DND-41 (cell line): ENCODE data around the gene COQ2.
"Not testable (repeated sequence)": the region's sequence is repeated elsewhere in the genome, so short reads cannot be mapped to it uniquely, and the experiment has no call there.

Source experiments
- ATAC-seq: fragments of 200-7000 bp; cut with Tn5 transposase; 3 replicates; pipeline ENCODE4 v1.9.1; 2021; ENCODE audit warnings: low read depth; ENCODE audit not compliant: insufficient read depth
- DNase-seq: peaks from one replicate; pipeline ENCODE4 v3.0.0-alpha.2; 2020
- H2AFZ ChIP-seq: 2 replicates; pipeline ENCODE4 v1.6.0; 2012; ENCODE audit warnings: low read depth, low read length
- H3K27ac ChIP-seq: 2 replicates; pipeline ENCODE4 v1.5.1; 2012; ENCODE audit warnings: low read length, inconsistent platforms
- H3K27me3 ChIP-seq: fragments of 200-600 bp; sonication (generic); 2 replicates; pipeline ENCODE4 v1.6.0; 2012; ENCODE audit warnings: low read length, mild to moderate bottlenecking, inconsistent platforms; ENCODE audit not compliant: insufficient read depth, poor library complexity
- H3K36me3 ChIP-seq: 2 replicates; pipeline ENCODE4 v1.5.1; 2012; ENCODE audit warnings: low read length, inconsistent platforms; ENCODE audit not compliant: insufficient read depth
- H3K4me1 ChIP-seq: 2 replicates; pipeline ENCODE4 v1.5.1; 2012; ENCODE audit warnings: mild to moderate bottlenecking, low read length; ENCODE audit not compliant: insufficient read depth
- H3K4me2 ChIP-seq: 2 replicates; pipeline ENCODE4 v1.6.0; 2012; ENCODE audit warnings: mild to moderate bottlenecking, moderate library complexity, low read length, inconsistent platforms; ENCODE audit not compliant: insufficient read depth
- H3K4me3 ChIP-seq, 2 experiments: fragments of 200-600 bp in 1 of 2; shearing (Covaris generic) in 1 of 2; 2 replicates each; pipeline ENCODE4 v1.5.1; 2012 to 2016; ENCODE audit warnings: inconsistent platforms in 2 of 2, low read length in 2 of 2, mild to moderate bottlenecking in 2 of 2, low read depth in 1 of 2, moderate library complexity in 1 of 2
- H3K79me2 ChIP-seq: 2 replicates; pipeline ENCODE4 v1.6.0; 2012; ENCODE audit warnings: low read length, inconsistent platforms; ENCODE audit not compliant: insufficient read depth
- H3K9ac ChIP-seq: 2 replicates; pipeline ENCODE4 v1.6.0; 2012; ENCODE audit warnings: low read depth, mild to moderate bottlenecking, inconsistent platforms, low read length, moderate library complexity
- H3K9me3 ChIP-seq: 2 replicates; pipeline ENCODE4 v1.5.1; 2012; ENCODE audit warnings: low read length, moderate library complexity, mild to moderate bottlenecking, inconsistent platforms; ENCODE audit not compliant: insufficient read depth, severe bottlenecking
- H4K20me1 ChIP-seq: 2 replicates; pipeline ENCODE4 v1.6.0; 2012; ENCODE audit warnings: low read length; ENCODE audit not compliant: insufficient read depth
- EZH2 ChIP-seq: IDR thresholded peaks from 3 replicates; pipeline ENCODE4 v1.6.1; 2012; ENCODE audit warnings: borderline replicate concordance, low read depth, mild to moderate bottlenecking, moderate library complexity, low read length, inconsistent platforms; ENCODE audit not compliant: severe bottlenecking
- TF ChIP-seq, protein P1 (sequence below): IDR thresholded peaks from 2 replicates; pipeline ENCODE4 v1.5.1; 2012; ENCODE audit warnings: borderline replicate concordance, low read length, moderate library complexity, mild to moderate bottlenecking; ENCODE audit not compliant: poor library complexity, severe bottlenecking; ENCODE audit errors: extremely low read depth

Gene COQ2

DNA sequence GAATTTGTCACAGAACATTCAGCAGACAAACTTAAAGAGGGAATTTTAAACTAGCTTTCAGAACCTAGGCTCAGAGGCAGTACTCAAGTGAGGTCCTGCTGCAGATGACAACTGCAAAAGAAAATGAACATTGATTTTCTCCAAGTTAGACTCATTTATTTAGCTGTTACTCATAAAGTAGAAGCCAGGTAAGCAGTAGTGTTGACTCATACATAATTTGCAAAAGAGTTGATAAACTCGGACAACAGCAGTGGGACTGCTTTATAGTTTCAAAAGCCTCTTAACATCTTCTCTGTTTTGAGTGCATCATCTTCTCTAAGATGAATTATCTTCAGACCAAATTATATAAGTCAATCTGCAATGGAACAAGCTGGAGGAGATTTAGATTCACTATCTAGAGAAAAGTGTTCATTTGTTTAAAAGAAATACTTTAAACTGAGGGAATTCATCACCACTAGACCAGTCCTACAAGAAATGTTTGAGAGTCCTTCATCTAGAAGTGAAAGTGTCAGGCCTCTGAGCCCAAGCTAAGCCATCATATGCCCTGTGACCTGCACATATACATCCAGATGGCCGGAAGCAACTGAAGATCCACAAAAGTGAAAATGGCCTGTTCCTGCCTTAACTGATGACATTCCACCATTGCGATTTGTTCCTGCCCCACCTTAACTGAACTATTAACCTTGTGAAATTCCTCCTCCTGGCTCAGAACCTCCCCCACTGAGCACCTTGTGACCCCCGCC, 49.5 kb downstream of the COQ2 start:
- Histone ChIP-seq H3K27me3 (no peaks in the 10 kb centered on the region), H3K36me3 (no peaks in the 10 kb centered on the region), H3K9ac (no peak overlapping the region), H3K27ac (no peak overlapping the region), H3K4me1 (peaks cover 9% of the 10 kb centered on the region), H2AFZ (no peak overlapping the region), H3K4me3 (no peak overlapping the region), H3K79me2 (no peaks in the 10 kb centered on the region), H3K9me3 (no peaks in the 10 kb centered on the region), H3K4me2 (no peak overlapping the region), H4K20me1 (no peaks in the 10 kb centered on the region)
- TF ChIP-seq, protein P1, sequence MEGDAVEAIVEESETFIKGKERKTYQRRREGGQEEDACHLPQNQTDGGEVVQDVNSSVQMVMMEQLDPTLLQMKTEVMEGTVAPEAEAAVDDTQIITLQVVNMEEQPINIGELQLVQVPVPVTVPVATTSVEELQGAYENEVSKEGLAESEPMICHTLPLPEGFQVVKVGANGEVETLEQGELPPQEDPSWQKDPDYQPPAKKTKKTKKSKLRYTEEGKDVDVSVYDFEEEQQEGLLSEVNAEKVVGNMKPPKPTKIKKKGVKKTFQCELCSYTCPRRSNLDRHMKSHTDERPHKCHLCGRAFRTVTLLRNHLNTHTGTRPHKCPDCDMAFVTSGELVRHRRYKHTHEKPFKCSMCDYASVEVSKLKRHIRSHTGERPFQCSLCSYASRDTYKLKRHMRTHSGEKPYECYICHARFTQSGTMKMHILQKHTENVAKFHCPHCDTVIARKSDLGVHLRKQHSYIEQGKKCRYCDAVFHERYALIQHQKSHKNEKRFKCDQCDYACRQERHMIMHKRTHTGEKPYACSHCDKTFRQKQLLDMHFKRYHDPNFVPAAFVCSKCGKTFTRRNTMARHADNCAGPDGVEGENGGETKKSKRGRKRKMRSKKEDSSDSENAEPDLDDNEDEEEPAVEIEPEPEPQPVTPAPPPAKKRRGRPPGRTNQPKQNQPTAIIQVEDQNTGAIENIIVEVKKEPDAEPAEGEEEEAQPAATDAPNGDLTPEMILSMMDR, result no peak
- no peak for TF ChIP-seq EZH2
- no peak for DNase-seq
- ATAC-seq, result no peak

DNA sequence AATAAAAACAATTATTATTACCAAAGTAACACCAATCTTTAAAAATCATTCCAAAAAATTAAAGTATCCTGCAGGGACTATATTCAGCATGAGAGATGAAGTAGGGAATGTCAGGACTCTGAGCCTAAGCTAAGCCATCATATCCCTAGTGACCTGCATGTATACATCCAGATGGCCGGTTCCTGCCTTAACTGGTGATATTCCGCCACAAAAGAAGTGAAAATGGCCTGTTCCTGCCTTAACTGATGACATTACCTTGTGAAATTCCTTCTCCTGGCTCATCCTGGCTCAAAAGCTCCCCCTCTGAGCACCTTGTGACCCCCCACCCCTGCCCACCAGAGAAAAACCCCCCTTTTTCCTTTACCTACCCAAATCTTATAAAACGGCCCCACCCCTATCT, 50.2 kb downstream of the COQ2 start:
- not testable (repeated sequence) for DNase-seq

DNA sequence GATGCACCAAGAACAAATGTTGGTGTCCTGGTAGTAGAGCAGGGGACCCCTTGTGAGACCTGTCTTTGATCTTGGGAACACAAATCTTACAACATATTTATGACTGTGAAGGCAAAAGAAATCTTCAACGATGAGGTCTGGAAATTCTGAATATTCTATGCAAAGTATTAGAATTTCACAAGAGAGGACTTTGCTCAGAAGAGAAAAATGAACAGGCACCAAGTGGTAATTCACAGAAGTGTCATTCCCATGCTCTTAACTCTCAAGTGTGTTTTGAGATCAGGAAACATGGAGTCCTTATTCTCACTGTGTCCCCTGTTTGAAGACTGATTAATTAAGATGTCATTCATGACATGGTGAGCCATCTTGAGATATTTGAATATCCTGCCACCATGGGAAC, 52.5 kb downstream of the COQ2 start:
- TF ChIP-seq, protein P1, result no peak
- no peak overlapping the region for H3K27ac ChIP-seq
- no peaks in the 10 kb centered on the region for H4K20me1 ChIP-seq
- H3K36me3 ChIP-seq, result no peaks in the 10 kb centered on the region
- H3K4me2 ChIP-seq, result no peak overlapping the region
- no peaks in the 10 kb centered on the region for H3K9me3 ChIP-seq
- H3K27me3 ChIP-seq, result no peaks in the 10 kb centered on the region
- peaks cover 9% of the 10 kb centered on the region for H3K4me1 ChIP-seq
- DNase-seq, result no peak
- no peak overlapping the region for H2AFZ ChIP-seq
- ATAC-seq, result no peak
- H3K79me2 ChIP-seq, result no peaks in the 10 kb centered on the region
- no peak overlapping the region for H3K9ac ChIP-seq
- no peak overlapping the region for H3K4me3 ChIP-seq

More for the DNA sequence above, 50.2 kb downstream of the COQ2 start:
- H3K4me3 ChIP-seq, H3K9ac ChIP-seq, H4K20me1 ChIP-seq, H3K79me2 ChIP-seq, H3K27ac ChIP-seq, H3K27me3 ChIP-seq, H3K4me2 ChIP-seq, H3K4me1 ChIP-seq, H3K36me3 ChIP-seq, ATAC-seq, H3K9me3 ChIP-seq, H2AFZ ChIP-seq: not testable (repeated sequence)

DNA sequence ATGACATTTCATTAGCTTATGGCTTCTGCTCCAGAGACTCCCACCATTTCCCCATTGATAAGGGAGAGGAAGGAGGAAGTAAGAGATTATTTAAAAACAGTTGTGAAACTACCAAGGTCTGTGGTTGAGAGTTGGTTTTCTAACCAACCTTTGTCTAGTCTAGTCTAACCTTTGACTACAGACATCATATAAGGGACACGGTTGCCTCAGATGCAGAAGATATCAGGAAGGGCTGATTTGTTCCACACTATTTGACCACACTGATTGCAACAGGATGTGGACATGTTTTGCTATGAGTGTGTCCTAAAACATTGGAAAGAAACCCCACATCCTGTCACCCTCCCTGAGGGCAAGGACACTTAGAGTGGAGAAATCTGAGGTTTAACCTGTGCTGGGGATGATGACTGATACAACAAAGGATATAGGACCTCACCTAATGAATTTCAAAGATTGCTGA, 53.0 kb downstream of the COQ2 start:
- no peaks in the 10 kb centered on the region for H4K20me1 ChIP-seq
- H3K79me2 ChIP-seq, result no peaks in the 10 kb centered on the region
- DNase-seq, result peak; percentile 31
- no peaks in the 10 kb centered on the region for H3K27me3 ChIP-seq
- H3K9ac ChIP-seq, result no peak overlapping the region
- H3K4me2 ChIP-seq, result no peak overlapping the region
- ATAC-seq, result peak; percentile 83
- no peak overlapping the region for H3K4me3 ChIP-seq
- no peak for TF ChIP-seq EZH2
- TF ChIP-seq, protein P1, result no peak
- peaks cover 9% of the 10 kb centered on the region for H3K4me1 ChIP-seq
- H3K27ac ChIP-seq, result no peak overlapping the region
- H3K36me3 ChIP-seq, result no peaks in the 10 kb centered on the region
- H3K9me3 ChIP-seq, result no peaks in the 10 kb centered on the region
- no peak overlapping the region for H2AFZ ChIP-seq
